Heart right ventricle (tissue), 16 donors: ENCODE data around the gene PAK3. TPM values are rescaled to one million over a fixed set of nuclear protein-coding genes. Genes with fewer than 3 reads are reported as not detected.

Experiments used
- ATAC-seq, 8 donors: fragments of 200-7000 bp; cut with Tn5 transposase; one replicate each; pipeline ENCODE4 v1.9.1; 2020; ENCODE audit warnings: mild to moderate bottlenecking in 8 of 8, moderate library complexity in 8 of 8, moderate number of reproducible peaks in 1 of 8
- DNase-seq, 2 donors: peaks; one replicate each; pipeline ENCODE4 v3.0.0-alpha.2; 2020
- H3K27ac ChIP-seq, 10 donors: fragments of 200-600 bp; sonication (generic) in 2 of 10; one replicate each; pipeline versions ENCODE4 v1.5.0 to v1.8.0; 2020 to 2022; ENCODE audit warnings: mild to moderate bottlenecking in 3 of 10
- H3K27me3 ChIP-seq, 7 donors: fragments of 200-600 bp; one replicate each; pipeline ENCODE4 v1.8.0; 2021 to 2022; ENCODE audit warnings: mild to moderate bottlenecking in 2 of 7
- H3K36me3 ChIP-seq, 9 donors: fragments of 200-600 bp; sonication (generic) in 1 of 9; one replicate each; pipeline versions ENCODE4 v1.5.0 to v1.8.0; 2020 to 2022; ENCODE audit warnings: mild to moderate bottlenecking in 2 of 9
- H3K4me1 ChIP-seq, 9 donors: fragments of 200-600 bp; sonication (generic) in 1 of 9; one replicate each; pipeline versions ENCODE4 v1.5.0 to v1.8.0; 2020 to 2022; ENCODE audit warnings: mild to moderate bottlenecking in 4 of 9
- H3K4me3 ChIP-seq, 10 donors: fragments of 200-600 bp; sonication (generic) in 2 of 10; one replicate each; pipeline versions ENCODE4 v1.5.0 to v1.8.0; 2020 to 2022; ENCODE audit warnings: mild to moderate bottlenecking in 7 of 10, moderate library complexity in 2 of 10
- H3K9me3 ChIP-seq, 11 donors: fragments of 200-600 bp in 10 of 11; sonication (generic) in 2 of 11; one replicate each; pipeline versions ENCODE4 v1.5.0 to v1.8.0; 2013 to 2022; ENCODE audit warnings: mild to moderate bottlenecking in 2 of 11, control low read depth in 1 of 11, moderate library complexity in 1 of 11
- WGBS, 2 donors: extraction: QIAGEN DNeasy Blood & Tissue Kit; methylation state at CpG; one replicate each; pipeline ENCODE4 v1.1.7; 2013; ENCODE audit warnings: inconsistent platforms in 1 of 2; 5-methylcytosine and 5-hydroxymethylcytosine counted together
- intact Hi-C, 10 donors: fragments of 100-400 bp; cut with DNase I; formaldehyde crosslinking; loops; one replicate each; pipeline versions ENCODE4 v1.11.1 to v1.14.2; 2022
- polyA plus RNA-seq, 2 donors: library from polyadenylated mRNA; stranded (reverse); fragments of 200-250 nt; gene quantifications; one replicate each; pipeline ENCODE4 v1.2.3, GENCODE V29; 2013
- total RNA-seq, 10 donors: library from RNA; stranded (reverse); fragmentation: NEBNext Ultra II Directional in 3 of 10; extraction: Animal tissue kit (Norgen Biotek cat#: 25700) in 3 of 10; gene quantifications; one replicate each; pipeline versions ENCODE4 v1.2.1 to v1.2.4, GENCODE V29; 2021 to 2023
- TF ChIP-seq, protein P1 (sequence below), 9 donors: fragments of 200-600 bp; sonication (generic) in 2 of 9; IDR thresholded peaks; one replicate each; pipeline versions ENCODE4 v1.5.0 to v1.8.0; 2021 to 2022; ENCODE audit warnings: antibody characterized with exemption in 9 of 9, mild to moderate bottlenecking in 5 of 9, moderate library complexity in 1 of 9
- donor health status: Arrhythmogenic right ventricular cardiomyopathy.
- donor health status: ischemic (EF 13 %, LVEDD 7.1; RV severe dilation, severe dysfunction).
- donor health status: healthy with polysubstance abuse.
- donor health status: DM: no; HTN: yes; CAD: no.
- donor health status: DM: no; HTN: no; CAD: no.
- donor health status: ischemic (EF 25% LVEDD 6.9; RV normal size, moderate dysfunction).
- donor health status: ischemic (EF 25% LVEDD 5.7; RV mildly dilated, moderate dysfunction).
- donor health status: healthy.
- donor health status: DM: yes; HTN: yes; CAD: no.
- donor health status: Ischemic cardiomyopathy.
- donor health status: ischemic (EF 35%, LVEDD 5.7; RV mildly dilated, moderate dysfunction).
- donor health status: nonischemic (EF 11% LVEDD 7.7; RV severe dilation, severe dysfunction).
- donor health status: DM: yes; HTN: yes; CAD: no.
- donor health status: PGD.
- donor health status: ischemic (EF 29% LVEDD 5.4; RV normal size, mild dysfunction).
- donor health status: nonischemic (EF 23%, LVEDD 6.1; RV moderate dilation, normal function).

PAK3 gene
- total and polyA plus RNA-seq, 12 donors, result under 0.01 to 1.4 (median 0.41) TPM

GRCh38 chrX:111127038-111127437 is 31.0 kb downstream of the PAK3 start:
- Histone ChIP-seq H3K4me1 (no peaks in the 10 kb centered on the region), H3K27ac (no peak overlapping the region), H3K4me3 (no peak overlapping the region), H3K9me3 (no peaks in the 10 kb centered on the region), H3K27me3 (peaks cover 0 to 46% (median 0%) of the 10 kb centered on the region in 7 donors), H3K36me3 (no peaks in the 10 kb centered on the region)
- no peak for DNase-seq
- intact Hi-C loops, result no loop called here
- TF ChIP-seq, protein P1, sequence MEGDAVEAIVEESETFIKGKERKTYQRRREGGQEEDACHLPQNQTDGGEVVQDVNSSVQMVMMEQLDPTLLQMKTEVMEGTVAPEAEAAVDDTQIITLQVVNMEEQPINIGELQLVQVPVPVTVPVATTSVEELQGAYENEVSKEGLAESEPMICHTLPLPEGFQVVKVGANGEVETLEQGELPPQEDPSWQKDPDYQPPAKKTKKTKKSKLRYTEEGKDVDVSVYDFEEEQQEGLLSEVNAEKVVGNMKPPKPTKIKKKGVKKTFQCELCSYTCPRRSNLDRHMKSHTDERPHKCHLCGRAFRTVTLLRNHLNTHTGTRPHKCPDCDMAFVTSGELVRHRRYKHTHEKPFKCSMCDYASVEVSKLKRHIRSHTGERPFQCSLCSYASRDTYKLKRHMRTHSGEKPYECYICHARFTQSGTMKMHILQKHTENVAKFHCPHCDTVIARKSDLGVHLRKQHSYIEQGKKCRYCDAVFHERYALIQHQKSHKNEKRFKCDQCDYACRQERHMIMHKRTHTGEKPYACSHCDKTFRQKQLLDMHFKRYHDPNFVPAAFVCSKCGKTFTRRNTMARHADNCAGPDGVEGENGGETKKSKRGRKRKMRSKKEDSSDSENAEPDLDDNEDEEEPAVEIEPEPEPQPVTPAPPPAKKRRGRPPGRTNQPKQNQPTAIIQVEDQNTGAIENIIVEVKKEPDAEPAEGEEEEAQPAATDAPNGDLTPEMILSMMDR (IDR thresholded peaks at IDR 0.05), result no peak
- ATAC-seq, result no peak

DNA sequence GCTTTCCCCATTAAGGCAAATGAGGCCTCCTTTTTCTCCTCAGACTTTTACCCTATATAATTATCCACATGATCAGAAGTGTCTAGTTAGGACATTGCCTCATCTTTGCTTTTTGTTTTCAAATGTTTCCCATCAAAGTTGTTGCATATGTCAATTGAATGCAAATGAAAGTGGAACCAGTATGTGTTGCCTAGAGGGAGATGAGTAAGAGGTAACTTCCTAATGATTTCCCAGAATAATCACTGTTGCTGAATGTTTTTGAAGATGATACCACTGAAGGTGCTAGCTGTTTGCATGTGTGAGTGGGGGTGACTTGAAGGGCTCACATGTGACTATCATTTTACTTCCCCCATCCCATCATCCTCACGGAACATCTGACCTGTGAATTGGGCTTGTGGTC is 33.9 kb downstream of the PAK3 start:
- WGBS, 2 donors, result 93 to 100% methylated on average over 1 of the region's 1 CpG

DNA sequence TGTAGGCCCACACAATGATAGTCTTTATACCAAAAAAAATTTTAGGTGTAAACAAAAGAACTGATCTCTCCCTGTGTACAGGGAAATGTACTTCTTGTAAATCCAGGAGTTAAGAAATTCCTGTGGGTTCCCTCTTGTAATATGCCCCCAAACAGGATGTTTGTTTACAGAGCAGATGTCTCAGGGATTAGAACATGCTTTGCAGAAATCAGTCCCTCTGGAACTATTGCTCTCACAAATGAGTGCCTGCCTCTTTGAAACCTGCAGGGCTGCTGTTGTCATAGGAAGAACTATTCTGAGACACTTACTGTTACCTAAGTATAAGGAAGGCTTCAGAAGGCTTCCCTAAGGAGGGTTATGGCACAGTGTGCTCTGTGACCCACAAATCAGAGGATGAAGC is 35.6 kb downstream of the PAK3 start:
- no peak overlapping the region for H3K4me3 ChIP-seq
- no peaks in the 10 kb centered on the region for H3K4me1 ChIP-seq
- H3K9me3 ChIP-seq, result no peaks in the 10 kb centered on the region
- no peak overlapping the region for H3K27ac ChIP-seq
- TF ChIP-seq, protein P1 (IDR thresholded peaks at IDR 0.05), result no peak
- H3K36me3 ChIP-seq, result no peaks in the 10 kb centered on the region
- intact Hi-C loops, result no loop called here
- H3K27me3 ChIP-seq, result peaks cover 0 to 67% (median 0%) of the 10 kb centered on the region in 7 donors
- no peak for DNase-seq
- no peak for ATAC-seq

More for the DNA sequence above, 33.9 kb downstream of the PAK3 start:
- TF ChIP-seq, protein P1 (IDR thresholded peaks at IDR 0.05), result no peak
- no peak for DNase-seq
- peaks cover 0 to 59% (median 0%) of the 10 kb centered on the region in 7 donors for H3K27me3 ChIP-seq
- H3K9me3 ChIP-seq, result no peaks in the 10 kb centered on the region
- intact Hi-C loops, result no loop called here
- no peaks in the 10 kb centered on the region for H3K36me3 ChIP-seq
- no peak for ATAC-seq
- no peak overlapping the region for H3K4me3 ChIP-seq
- H3K4me1 ChIP-seq, result no peaks in the 10 kb centered on the region
- H3K27ac ChIP-seq, result no peak overlapping the region

GRCh38 chrX:111133389-111133788 is 37.4 kb downstream of the PAK3 start:
- intact Hi-C loops, result no loop called here
- TF ChIP-seq, protein P1 (IDR thresholded peaks at IDR 0.05), result no peak
- H3K27me3 ChIP-seq, result peaks cover 0 to 70% (median 0%) of the 10 kb centered on the region in 7 donors
- H3K36me3 ChIP-seq, result no peaks in the 10 kb centered on the region
- H3K9me3 ChIP-seq, result no peaks in the 10 kb centered on the region
- DNase-seq (no peak), ATAC-seq (no peak)
- no peak overlapping the region for H3K4me3 ChIP-seq
- H3K27ac ChIP-seq, result no peak overlapping the region
- H3K4me1 ChIP-seq, result no peaks in the 10 kb centered on the region

GRCh38 chrX:111145878-111146277 is 49.9 kb downstream of the PAK3 start:
- Histone ChIP-seq H3K4me1 (no peaks in the 10 kb centered on the region), H3K27me3 (peaks cover 0 to 58% (median 0%) of the 10 kb centered on the region in 7 donors), H3K4me3 (no peak overlapping the region), H3K9me3 (no peaks in the 10 kb centered on the region), H3K36me3 (no peaks in the 10 kb centered on the region), H3K27ac (no peak overlapping the region)
- TF ChIP-seq, protein P1 (IDR thresholded peaks at IDR 0.05), result no peak
- intact Hi-C loops, result no loop called here
- DNase-seq, result no peak
- no peak for ATAC-seq
